Trophoblast cell (in vitro differentiated cells and primary cell): ENCODE data around the gene HLA-B.
"Not testable (repeated sequence)": the region's sequence is repeated elsewhere in the genome, so short reads cannot be mapped to it uniquely, and the experiment has no call there.

Experiments used
- DNase-seq, 2 donors: peaks; one replicate each; pipeline ENCODE4 v3.0.0-alpha.2; 2016
- H2AFZ ChIP-seq: 2 replicates; pipeline ENCODE4 v1.6.1; 2013; ENCODE audit warnings: low read length, moderate library complexity, mild to moderate bottlenecking; ENCODE audit not compliant: insufficient read depth, poor library complexity
- H2AK5ac ChIP-seq: 2 replicates; pipeline ENCODE4 v1.6.1; 2013; ENCODE audit warnings: mild to moderate bottlenecking, low read length
- H2BK120ac ChIP-seq: 2 replicates; pipeline ENCODE4 v1.6.1; 2013; ENCODE audit warnings: low read length, mild to moderate bottlenecking, moderate library complexity; ENCODE audit not compliant: insufficient read depth, poor library complexity
- H2BK12ac ChIP-seq: 2 replicates; pipeline ENCODE4 v1.6.1; 2013; ENCODE audit warnings: mild to moderate bottlenecking, low read length, moderate library complexity
- H2BK5ac ChIP-seq: 2 replicates; pipeline ENCODE4 v1.6.1; 2013; ENCODE audit warnings: low read length, low read depth, moderate library complexity, mild to moderate bottlenecking; ENCODE audit not compliant: poor library complexity
- H3K14ac ChIP-seq: 2 replicates; pipeline ENCODE4 v1.6.1; 2013; ENCODE audit warnings: mild to moderate bottlenecking, low read length
- H3K18ac ChIP-seq: 2 replicates; pipeline ENCODE4 v1.6.1; 2013; ENCODE audit warnings: mild to moderate bottlenecking, low read length
- H3K23ac ChIP-seq: 2 replicates; pipeline ENCODE4 v1.6.1; 2013; ENCODE audit warnings: low read length
- H3K27ac ChIP-seq: 2 replicates; pipeline ENCODE4 v1.5.1; 2013; ENCODE audit warnings: low read depth, mild to moderate bottlenecking, inconsistent platforms, low read length, moderate library complexity
- H3K27me3 ChIP-seq: 2 replicates; pipeline ENCODE4 v1.6.1; 2013; ENCODE audit warnings: inconsistent platforms, mild to moderate bottlenecking, low read length, moderate library complexity; ENCODE audit not compliant: insufficient read depth
- H3K36me3 ChIP-seq, 2 experiments: 1 replicate in 1 of 2; 2 replicates in 1 of 2; pipeline ENCODE4 v1.6.1; 2013; ENCODE audit warnings: low read length in 2 of 2, mild to moderate bottlenecking in 2 of 2, moderate library complexity in 1 of 2; ENCODE audit not compliant: insufficient read depth in 2 of 2, control insufficient read depth in 1 of 2
- H3K4ac ChIP-seq: 2 replicates; pipeline ENCODE4 v1.6.1; 2013; ENCODE audit warnings: low read depth, mild to moderate bottlenecking, low read length, moderate library complexity
- H3K4me1 ChIP-seq, 2 experiments: 1 replicate in 1 of 2; 2 replicates in 1 of 2; pipeline ENCODE4 v1.6.1; 2013; ENCODE audit warnings: low read length in 2 of 2, mild to moderate bottlenecking in 2 of 2, moderate library complexity in 1 of 2; ENCODE audit not compliant: insufficient read depth in 2 of 2, control insufficient read depth in 1 of 2
- H3K4me2 ChIP-seq: 2 replicates; pipeline ENCODE4 v1.6.1; 2013; ENCODE audit warnings: inconsistent platforms, mild to moderate bottlenecking, low read length, moderate library complexity
- H3K4me3 ChIP-seq: 2 replicates; pipeline ENCODE4 v1.5.1; 2013; ENCODE audit warnings: mild to moderate bottlenecking, low read depth, low read length, inconsistent platforms
- H3K79me1 ChIP-seq: one replicate; pipeline ENCODE4 v1.6.1; 2013; ENCODE audit warnings: low read length
- H3K79me2 ChIP-seq: 2 replicates; pipeline ENCODE4 v1.6.1; 2013; ENCODE audit warnings: low read length, mild to moderate bottlenecking; ENCODE audit not compliant: control insufficient read depth, insufficient read depth, poor library complexity
- H3K9ac ChIP-seq: 2 replicates; pipeline ENCODE4 v1.6.1; 2013; ENCODE audit warnings: mild to moderate bottlenecking, low read length
- H3K9me3 ChIP-seq: 2 replicates; pipeline ENCODE4 v1.6.1; 2013; ENCODE audit warnings: low read depth, mild to moderate bottlenecking, control low read depth, inconsistent platforms, low read length; ENCODE audit not compliant: insufficient read depth
- H4K12ac ChIP-seq: 2 replicates; pipeline ENCODE4 v1.6.1; 2013; ENCODE audit warnings: low read depth, mild to moderate bottlenecking, low read length, moderate library complexity
- H4K8ac ChIP-seq: 2 replicates; pipeline ENCODE4 v1.6.1; 2013; ENCODE audit warnings: low read depth, mild to moderate bottlenecking, low read length, moderate library complexity
- H4K91ac ChIP-seq: one replicate; pipeline ENCODE4 v1.6.1; 2013; ENCODE audit warnings: low read depth, mild to moderate bottlenecking, low read length, moderate library complexity
- WGBS: extraction: QIAGEN DNeasy Blood & Tissue Kit; methylation state at CpG from one replicate; pipeline ENCODE4 v1.1.7; 2013; ENCODE audit warnings: missing lambda C conversion rate; ENCODE audit not compliant: insufficient read length, insufficient coverage; ENCODE audit errors: extremely low coverage; 5-methylcytosine and 5-hydroxymethylcytosine counted together

The HLA-B gene

GRCh38 chr6:31395832-31396231 is 38.9 kb upstream of the HLA-B start:
- Histone ChIP-seq H3K9ac (no peak overlapping the region), H3K27ac (no peak overlapping the region), H3K79me2 (no peaks in the 10 kb centered on the region), H2BK12ac (no peak overlapping the region), H3K4ac (no peak overlapping the region), H3K18ac (no peak overlapping the region), H3K4me3 (no peak overlapping the region), H2AK5ac (no peak overlapping the region), H3K23ac (no peak overlapping the region), H4K91ac (no peak overlapping the region), H3K14ac (no peak overlapping the region), H3K79me1 (peaks cover 1% of the 10 kb centered on the region), H3K4me2 (no peak overlapping the region), H3K4me1 (peaks cover 0 to under 1% of the 10 kb centered on the region in 2 experiments), H3K9me3 (no peaks in the 10 kb centered on the region), H2BK120ac (no peak overlapping the region), H3K27me3 (no peaks in the 10 kb centered on the region), H2BK5ac (no peak overlapping the region), H3K36me3 (peaks cover 0 to 1% of the 10 kb centered on the region in 2 experiments), H4K8ac (no peak overlapping the region), H4K12ac (no peak overlapping the region), H2AFZ (no peak overlapping the region)
- DNase-seq, result no peak
- WGBS, result no CpG with 5 or more reads among the region's 7 CpGs

- Histone ChIP-seq H3K36me3 (peaks cover 0 to 1% of the 10 kb centered on the region in 2 experiments), H2BK120ac (no peak overlapping the region), H3K4me1 (no peaks in the 10 kb centered on the region), H3K14ac (no peak overlapping the region), H2AFZ (no peak overlapping the region), H3K23ac (no peak overlapping the region), H3K9me3 (no peaks in the 10 kb centered on the region), H3K4me3 (no peak overlapping the region), H3K27me3 (no peaks in the 10 kb centered on the region), H3K27ac (no peak overlapping the region), H2BK12ac (no peak overlapping the region), H4K12ac (no peak overlapping the region), H3K4ac (no peak overlapping the region), H3K4me2 (no peak overlapping the region), H4K8ac (no peak overlapping the region), H3K79me2 (no peaks in the 10 kb centered on the region), H2BK5ac (no peak overlapping the region), H4K91ac (no peak overlapping the region), H3K9ac (no peak overlapping the region), H3K18ac (no peak overlapping the region), H3K79me1 (no peaks in the 10 kb centered on the region), H2AK5ac (no peak overlapping the region)
- DNase-seq, result no peak
- no CpG with 5 or more reads among the region's 4 CpGs for WGBS
Observed at GRCh38 chr6:31394381-31394780, 37.4 kb upstream of the HLA-B start.

- H3K4ac ChIP-seq, result no peak overlapping the region
- DNase-seq, result no peak
- no peak overlapping the region for H3K14ac ChIP-seq
- H3K4me3 ChIP-seq, result no peak overlapping the region
- H3K4me1 ChIP-seq, result no peaks in the 10 kb centered on the region
- H3K9ac ChIP-seq, result no peak overlapping the region
- H2BK5ac ChIP-seq, result no peak overlapping the region
- H4K91ac ChIP-seq, result no peak overlapping the region
- H3K23ac ChIP-seq, result no peak overlapping the region
- no CpG with 5 or more reads among the region's 5 CpGs for WGBS
- no peaks in the 10 kb centered on the region for H3K79me1 ChIP-seq
- H3K79me2 ChIP-seq, result no peaks in the 10 kb centered on the region
- no peak overlapping the region for H4K12ac ChIP-seq
- peaks cover 0 to 1% of the 10 kb centered on the region in 2 experiments for H3K36me3 ChIP-seq
- H2BK12ac ChIP-seq, result no peak overlapping the region
- H3K4me2 ChIP-seq, result no peak overlapping the region
- no peaks in the 10 kb centered on the region for H3K9me3 ChIP-seq
- H3K18ac ChIP-seq, result no peak overlapping the region
- H2BK120ac ChIP-seq, result no peak overlapping the region
- no peaks in the 10 kb centered on the region for H3K27me3 ChIP-seq
- no peak overlapping the region for H4K8ac ChIP-seq
- no peak overlapping the region for H2AFZ ChIP-seq
- H2AK5ac ChIP-seq, result no peak overlapping the region
- no peak overlapping the region for H3K27ac ChIP-seq
Observed at GRCh38 chr6:31393932-31394331, 37.0 kb upstream of the HLA-B start.

GRCh38 chr6:31389802-31390132 is 32.8 kb upstream of the HLA-B start:
- not testable (repeated sequence) for H3K27me3 ChIP-seq, H3K4ac ChIP-seq, H2BK120ac ChIP-seq, H3K18ac ChIP-seq, DNase-seq, H4K8ac ChIP-seq, H3K9ac ChIP-seq, H3K27ac ChIP-seq, H3K36me3 ChIP-seq, H3K14ac ChIP-seq, H3K9me3 ChIP-seq, H4K12ac ChIP-seq, H3K4me2 ChIP-seq, H2AFZ ChIP-seq, H4K91ac ChIP-seq, H2AK5ac ChIP-seq, H3K4me1 ChIP-seq, H2BK5ac ChIP-seq, H3K79me2 ChIP-seq, H3K4me3 ChIP-seq, H3K23ac ChIP-seq, H2BK12ac ChIP-seq, H3K79me1 ChIP-seq
